Measurements from ENCODE around the gene C13orf46.

The C13orf46 gene

GRCh38 chr13:113935001-113935844, 38.7 kb downstream of the C13orf46 start:
- DNase-seq (ENCODE audit: low read depth, low spot score): no peak
- ChIA-PET CTCF (no interaction called here), POLR2A (no interaction called here)
- H3K4me3 ChIP-seq (ENCODE audit: low read depth, low read length): no peak overlapping the region
- TF ChIP-seq, protein P1, sequence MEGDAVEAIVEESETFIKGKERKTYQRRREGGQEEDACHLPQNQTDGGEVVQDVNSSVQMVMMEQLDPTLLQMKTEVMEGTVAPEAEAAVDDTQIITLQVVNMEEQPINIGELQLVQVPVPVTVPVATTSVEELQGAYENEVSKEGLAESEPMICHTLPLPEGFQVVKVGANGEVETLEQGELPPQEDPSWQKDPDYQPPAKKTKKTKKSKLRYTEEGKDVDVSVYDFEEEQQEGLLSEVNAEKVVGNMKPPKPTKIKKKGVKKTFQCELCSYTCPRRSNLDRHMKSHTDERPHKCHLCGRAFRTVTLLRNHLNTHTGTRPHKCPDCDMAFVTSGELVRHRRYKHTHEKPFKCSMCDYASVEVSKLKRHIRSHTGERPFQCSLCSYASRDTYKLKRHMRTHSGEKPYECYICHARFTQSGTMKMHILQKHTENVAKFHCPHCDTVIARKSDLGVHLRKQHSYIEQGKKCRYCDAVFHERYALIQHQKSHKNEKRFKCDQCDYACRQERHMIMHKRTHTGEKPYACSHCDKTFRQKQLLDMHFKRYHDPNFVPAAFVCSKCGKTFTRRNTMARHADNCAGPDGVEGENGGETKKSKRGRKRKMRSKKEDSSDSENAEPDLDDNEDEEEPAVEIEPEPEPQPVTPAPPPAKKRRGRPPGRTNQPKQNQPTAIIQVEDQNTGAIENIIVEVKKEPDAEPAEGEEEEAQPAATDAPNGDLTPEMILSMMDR (IDR thresholded peaks at IDR 0.05; ENCODE audit: insufficient read depth, low read length, missing control alignments): no peak

DNA sequence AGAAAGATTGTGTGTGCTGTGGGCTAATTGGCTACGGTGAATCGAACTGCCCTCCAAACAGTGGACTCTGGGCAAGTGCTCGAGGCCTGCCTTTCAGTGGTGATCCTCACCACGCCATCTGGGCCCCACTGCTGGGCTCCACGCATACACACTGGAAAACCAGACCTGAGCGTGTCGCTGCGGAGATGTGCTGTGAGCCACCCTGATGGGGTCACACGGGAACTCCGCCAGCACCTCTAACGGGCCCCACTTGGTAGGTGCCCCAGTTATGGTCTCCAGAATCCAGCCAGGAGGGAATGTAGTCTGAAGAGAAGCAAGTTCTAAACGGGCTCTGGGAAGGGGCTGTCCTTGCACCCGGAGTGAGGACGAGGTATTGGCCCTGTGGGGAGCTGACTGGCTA, 39.3 kb downstream of the C13orf46 start:
- ChIA-PET CTCF (no interaction called here), POLR2A (no interaction called here)
- TF ChIP-seq, protein P1 (IDR thresholded peaks at IDR 0.05; ENCODE audit: insufficient read depth, low read length, missing control alignments): no peak
- no peak overlapping the region for H3K4me3 ChIP-seq (ENCODE audit: low read depth, low read length)
- DNase-seq (ENCODE audit: low read depth, low spot score): no peak

DNA sequence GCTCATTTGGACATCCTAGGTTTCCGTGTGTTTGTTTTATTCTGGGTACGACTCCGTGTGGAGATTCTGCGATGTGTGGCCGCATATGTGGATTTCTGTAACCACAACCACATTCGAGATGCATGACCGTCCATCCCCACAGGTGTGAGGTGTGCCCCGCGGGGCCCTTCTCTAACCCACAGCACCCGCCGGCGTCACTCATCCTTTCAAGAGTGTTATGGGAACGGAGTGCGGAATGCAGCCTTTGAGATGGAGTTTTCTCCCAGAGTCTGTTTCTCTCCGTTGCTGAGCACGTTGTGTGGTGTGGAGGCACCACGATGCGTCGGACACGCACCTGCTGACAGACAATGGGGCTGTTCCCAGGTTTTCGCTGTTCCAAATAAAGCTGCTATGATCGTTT, 40.0 kb downstream of the C13orf46 start:
- TF ChIP-seq, protein P1 (IDR thresholded peaks at IDR 0.05; ENCODE audit: insufficient read depth, low read length, missing control alignments): no peak
- POLR2A ChIA-PET: no interaction called here

GRCh38 chr13:113931841-113932459, 41.9 kb downstream of the C13orf46 start:
- POLR2A ChIA-PET: no interaction called here
- TF ChIP-seq, protein P1 (IDR thresholded peaks at IDR 0.05; ENCODE audit: insufficient read depth, low read length, missing control alignments): no peak

More for the DNA sequence above, 40.0 kb downstream of the C13orf46 start:
- CTCF ChIA-PET: interaction anchor here (1.1 to 2.6 kb wide), 3 partner anchors 8 to 80 kb away, joined by 3 to 6 read pairs (median 4); no protein-coding TSS in a partner anchor
- DNase-seq (ENCODE audit: low read depth, low spot score): no peak
- no peak overlapping the region for H3K4me3 ChIP-seq (ENCODE audit: low read depth, low read length)

GRCh38 chr13:113930671-113931637, 42.9 kb downstream of the C13orf46 start:
- CTCF ChIA-PET: interaction anchor here (0.7 to 1.0 kb wide), 3 partner anchors 10 to 295 kb away, joined by 3 read pairs; no protein-coding TSS in a partner anchor
- TF ChIP-seq, protein P1 (IDR thresholded peaks at IDR 0.05; ENCODE audit: insufficient read depth, low read length, missing control alignments): no peak
- no peak for DNase-seq (ENCODE audit: low read depth, low spot score)
- POLR2A ChIA-PET: no interaction called here
- H3K4me3 ChIP-seq (ENCODE audit: low read depth, low read length): no peak overlapping the region

More at GRCh38 chr13:113931841-113932459, 41.9 kb downstream of the C13orf46 start:
- H3K4me3 ChIP-seq (ENCODE audit: low read depth, low read length): no peak overlapping the region
- DNase-seq (ENCODE audit: low read depth, low spot score): no peak
- CTCF ChIA-PET: interaction anchor here (0.6 to 2.6 kb wide), 2 partner anchors 16 to 20 kb away, joined by 3 to 6 read pairs; no protein-coding TSS in a partner anchor
